Renal pelvis (tissue), 4 donors: ENCODE results near the gene OR8B12. TPM values are rescaled to one million over a fixed set of nuclear protein-coding genes. Genes with fewer than 3 reads are reported as not detected.
"Not testable (repeated sequence)": the region's sequence is repeated elsewhere in the genome, so short reads cannot be mapped to it uniquely, and the experiment has no call there.

Experiments
- DNase-seq: peaks from one replicate; pipeline ENCODE4 v3.0.0-alpha.2; 2013
- polyA plus RNA-seq, 3 donors: library from polyadenylated mRNA; unstranded; fragments of 120-200 nt; gene quantifications; one replicate each; pipeline ENCODE4 v1.2.1, GENCODE V29; 2013; ENCODE audit not compliant: insufficient read length in 3 of 3

Gene OR8B12
- polyA plus RNA-seq, 3 donors, result not detected

GRCh38 chr11:124520550-124520854 lies 23.0 kb downstream of the OR8B12 start:
- DNase-seq, result no peak

GRCh38 chr11:124519850-124520549 lies 23.5 kb downstream of the OR8B12 start:
- no peak for DNase-seq

GRCh38 chr11:124518989-124519451 lies 24.4 kb downstream of the OR8B12 start:
- no peak for DNase-seq

- DNase-seq, result no peak
Measured at GRCh38 chr11:124517314-124517713, 26.1 kb downstream of the OR8B12 start.

GRCh38 chr11:124514675-124515074 lies 28.8 kb downstream of the OR8B12 start:
- DNase-seq, result not testable (repeated sequence)

- no peak for DNase-seq
Measured at GRCh38 chr11:124514131-124514530, 29.3 kb downstream of the OR8B12 start.

GRCh38 chr11:124511745-124512144 lies 31.7 kb downstream of the OR8B12 start:
- DNase-seq, result no peak

GRCh38 chr11:124510279-124510678 lies 33.2 kb downstream of the OR8B12 start:
- no peak for DNase-seq

- no peak for DNase-seq
Measured at GRCh38 chr11:124499711-124500110, 43.7 kb downstream of the OR8B12 start.

- DNase-seq, result no peak
Measured at GRCh38 chr11:124493016-124493655, 50.3 kb downstream of the OR8B12 start.

Other genes starting within 250 kb of the OR8B12 start
- gene OR8D1, start 229.7 kb downstream of the OR8B12 start, polyA plus RNA-seq, result not detected
- not detected for gene OR8D2, start 223.5 kb downstream of the OR8B12 start, polyA plus RNA-seq
- not detected for gene OR8B2, start 159.2 kb downstream of the OR8B12 start, polyA plus RNA-seq
- not detected for gene OR8B3, start 144.6 kb downstream of the OR8B12 start, polyA plus RNA-seq
- not detected for gene OR8B4, start 118.8 kb downstream of the OR8B12 start, polyA plus RNA-seq
- gene OR8B8, start 98.0 kb downstream of the OR8B12 start, polyA plus RNA-seq, result not detected
- under 1 TPM in 1 of 3 donors, not detected in 2; 0.04 TPM for gene OR8A1, start 26.3 kb upstream of the OR8B12 start, polyA plus RNA-seq
- gene PANX3, start 67.8 kb upstream of the OR8B12 start, polyA plus RNA-seq, result not detected
- gene TBRG1, start 79.2 kb upstream of the OR8B12 start, polyA plus RNA-seq, result 10 to 100 TPM; 23.0 to 41.9 (median 40.3) TPM
- 10 to 100 TPM; 26.3 to 35.9 (median 31.9) TPM for gene SIAE, start 130.1 kb upstream of the OR8B12 start, polyA plus RNA-seq
- 10 to 100 TPM; 18.8 to 26.0 (median 20.6) TPM for gene SPA17, start 130.2 kb upstream of the OR8B12 start, polyA plus RNA-seq
- gene NRGN, start 196.3 kb upstream of the OR8B12 start, polyA plus RNA-seq, result 10 to 100 TPM; 17.8 to 27.5 (median 19.6) TPM
- 10 to 100 TPM in 1 of 3 donors, 1 to 10 TPM in 2; 9.2 to 10.1 (median 9.3) TPM for gene VSIG2, start 208.6 kb upstream of the OR8B12 start, polyA plus RNA-seq
- gene ESAM, start 218.6 kb upstream of the OR8B12 start, polyA plus RNA-seq, result 10 to 100 TPM; 59.4 to 78.9 (median 69.4) TPM